Raji (cell line): ENCODE results near the gene PEAR1.

Experiments used
- POLR2A ChIP-seq: IDR thresholded peaks from 2 replicates; pipeline ENCODE4 v1.6.1; 2011; ENCODE audit warnings: low read depth, low read length, control low read depth; ENCODE audit not compliant: insufficient read depth

PEAR1 gene

GRCh38 chr1:156889802-156890580 is 3.5 kb upstream of the PEAR1 start:
- no peak for TF ChIP-seq POLR2A

DNA sequence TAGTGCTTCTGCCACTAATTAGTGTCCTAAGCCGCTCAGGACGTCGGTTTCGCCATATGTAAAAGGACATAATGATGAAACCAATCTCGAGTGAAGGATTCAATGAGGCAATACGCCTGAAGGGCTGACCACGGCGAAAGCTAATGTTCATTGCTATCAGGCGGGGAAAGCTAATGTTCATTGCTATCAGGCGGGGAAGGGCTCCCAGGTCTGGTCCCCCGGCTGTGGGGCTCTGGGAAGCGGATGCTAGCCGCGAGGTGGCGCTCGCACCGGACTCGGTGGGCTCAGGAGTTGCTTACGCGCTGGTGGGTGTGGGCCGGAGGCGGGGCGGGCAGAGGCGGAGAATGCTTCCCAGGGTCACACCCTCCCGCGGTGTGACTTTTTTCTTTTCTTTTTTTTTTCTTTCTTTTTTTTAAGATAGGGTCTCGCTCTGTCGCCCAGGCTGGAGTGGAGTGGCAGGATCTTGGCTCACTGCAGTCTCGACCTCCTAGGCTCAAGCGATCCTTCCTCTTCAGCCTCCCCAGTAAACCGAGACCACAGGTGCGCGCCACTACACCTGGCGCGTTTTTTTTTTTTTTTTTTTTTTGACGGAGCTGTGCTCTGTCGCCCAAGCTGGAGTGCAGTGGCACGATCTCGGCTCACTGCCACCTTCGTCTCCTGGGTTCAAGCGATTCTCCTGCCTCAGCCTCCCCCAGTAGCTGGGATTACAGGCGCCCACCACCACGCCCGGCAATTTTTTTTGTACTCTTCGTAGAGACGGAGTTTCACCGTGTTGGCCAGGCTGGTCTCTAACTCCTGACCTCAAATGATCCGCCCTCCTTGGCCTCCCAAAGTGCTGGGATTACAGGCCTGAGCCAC is 1.1 kb upstream of the PEAR1 start:
- no peak for TF ChIP-seq POLR2A

- TF ChIP-seq POLR2A: no peak
Observed at GRCh38 chr1:156894001-156894400, 483 bp downstream of the PEAR1 start.

DNA sequence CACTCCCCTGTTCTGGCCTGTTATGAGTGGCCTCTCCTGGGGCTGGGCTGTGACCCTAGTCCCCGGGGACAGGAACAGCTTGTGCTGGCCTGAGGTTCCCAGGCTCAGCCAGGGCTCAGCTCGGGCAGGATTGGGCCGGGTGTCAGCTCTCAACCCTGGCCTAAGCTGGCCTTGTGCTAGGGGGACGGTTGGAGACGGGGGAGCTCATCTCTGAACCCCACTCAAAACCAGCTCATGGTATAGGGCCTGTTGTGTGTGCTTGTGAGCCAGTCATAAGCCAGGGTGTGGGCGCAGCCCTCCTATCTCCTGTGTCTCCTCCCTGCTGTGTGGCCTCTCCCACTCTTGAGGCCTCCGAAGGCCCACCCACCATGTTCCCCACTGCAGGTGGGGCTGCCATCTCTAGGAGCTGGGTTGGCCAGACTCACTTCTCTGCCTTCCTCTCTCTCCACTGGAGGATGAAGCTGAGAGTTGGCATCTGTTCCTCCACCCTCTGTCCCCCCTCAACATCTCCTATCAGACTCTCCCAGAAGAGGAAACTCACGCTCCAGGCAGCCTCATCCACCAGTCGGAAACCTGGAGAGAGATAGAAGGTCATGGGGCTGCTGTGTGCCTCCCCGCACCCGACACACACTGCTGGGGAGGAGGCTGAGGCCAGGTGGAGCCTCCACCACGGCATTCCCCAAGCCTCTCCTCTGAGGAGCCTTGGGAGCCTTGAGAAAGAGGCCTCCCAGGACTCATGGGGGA is 1.4 kb downstream of the PEAR1 start:
- TF ChIP-seq POLR2A: no peak

GRCh38 chr1:156895455-156895812 is 1.9 kb downstream of the PEAR1 start:
- no peak for TF ChIP-seq POLR2A

DNA sequence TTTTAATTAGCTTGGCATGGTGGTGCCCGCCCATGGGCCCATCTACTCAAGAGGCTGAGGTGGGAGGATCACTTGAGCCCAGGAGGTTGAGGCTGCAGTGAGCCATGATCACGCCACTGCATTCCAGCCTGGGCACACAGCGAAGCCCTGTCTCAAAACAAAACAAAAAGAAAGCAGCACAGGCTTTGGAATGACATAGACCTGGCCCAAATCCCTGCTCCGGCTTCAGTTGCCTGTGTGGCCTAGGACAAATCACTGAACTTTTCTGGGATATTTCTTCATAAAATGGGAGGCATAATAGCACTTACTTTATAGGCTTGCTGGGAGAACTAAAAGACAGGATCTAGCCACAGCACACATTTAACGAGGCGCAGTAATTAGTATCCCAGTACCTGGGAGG is 2.4 kb downstream of the PEAR1 start:
- TF ChIP-seq POLR2A: no peak

- TF ChIP-seq POLR2A: no peak
Observed at GRCh38 chr1:156896490-156897033, 3.0 kb downstream of the PEAR1 start.

GRCh38 chr1:156897078-156897825 is 3.7 kb downstream of the PEAR1 start:
- TF ChIP-seq POLR2A: no peak

DNA sequence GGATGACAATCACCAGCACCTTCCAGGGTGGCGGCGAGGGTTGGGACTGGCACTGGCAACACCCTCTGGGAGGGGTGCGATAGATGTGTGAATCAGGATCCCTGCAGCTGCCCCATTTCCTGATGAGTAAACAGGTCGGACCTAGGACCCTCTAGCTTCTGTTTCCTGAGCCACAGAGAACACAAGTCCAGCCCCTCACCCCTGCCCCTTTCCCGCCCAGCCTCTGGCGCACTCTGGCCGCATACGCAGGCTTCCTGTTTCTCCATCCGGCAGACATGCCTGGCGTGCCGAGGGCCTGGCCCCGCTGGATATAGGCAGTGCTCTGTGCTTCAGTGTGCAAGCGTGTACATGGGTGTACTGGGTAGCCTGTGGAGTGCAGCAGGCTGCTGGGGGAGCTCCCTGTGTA is 4.6 kb downstream of the PEAR1 start:
- no peak for TF ChIP-seq POLR2A

- TF ChIP-seq POLR2A: no peak
Observed at GRCh38 chr1:156898971-156899664, 5.6 kb downstream of the PEAR1 start.

DNA sequence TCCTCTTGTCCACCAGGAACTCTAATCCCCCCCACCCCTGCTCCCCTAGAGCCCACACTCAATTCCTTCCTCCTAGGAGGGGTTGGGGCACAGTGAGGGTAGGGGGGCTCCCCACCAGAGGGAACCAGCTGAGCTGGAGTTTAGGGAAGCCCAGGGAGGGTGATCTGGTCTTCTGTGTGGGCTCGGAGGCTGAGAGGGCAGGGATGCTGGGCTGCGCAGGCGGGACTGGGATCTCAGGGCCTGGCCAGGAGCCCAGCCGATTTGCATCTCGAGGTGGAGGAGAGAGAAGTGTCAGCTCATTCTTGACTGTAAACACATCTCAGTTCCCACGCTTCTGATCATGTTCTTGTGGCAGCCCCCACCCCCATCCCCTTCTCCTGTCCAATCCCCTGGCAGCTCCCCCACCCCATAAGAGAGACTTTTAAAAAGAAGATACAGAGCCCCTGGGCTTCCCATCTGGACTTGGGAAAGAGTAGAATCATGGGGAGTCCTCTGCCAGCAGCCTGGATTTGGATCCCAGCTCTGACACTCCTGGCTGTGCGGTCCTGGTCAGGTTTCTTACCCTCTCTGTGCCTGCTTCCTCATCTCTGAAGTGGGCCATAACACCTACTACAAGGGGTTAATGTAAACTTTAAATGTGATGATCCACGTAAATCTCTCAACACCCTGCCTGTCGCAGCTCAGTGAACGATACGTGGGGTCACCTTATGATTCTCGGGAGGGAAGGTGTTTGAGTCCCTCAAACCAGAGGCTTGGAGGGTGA is 6.6 kb downstream of the PEAR1 start:
- no peak for TF ChIP-seq POLR2A

- TF ChIP-seq POLR2A: no peak
Observed at GRCh38 chr1:156900896-156901589, 7.5 kb downstream of the PEAR1 start.

- TF ChIP-seq POLR2A: no peak
Observed at GRCh38 chr1:156901590-156901900, 8.0 kb downstream of the PEAR1 start.
